H1 (cell line): ENCODE data around the gene MYO1A. TPM values are rescaled to one million over a fixed set of nuclear protein-coding genes. Genes with fewer than 3 reads are reported as not detected.

Experiments used
- CHD2 ChIP-seq: IDR thresholded peaks from 2 replicates; pipeline ENCODE4 v1.6.1; 2012; ENCODE audit warnings: low read length, improper control_type of control experiment
- CHD7 ChIP-seq: fragments of 300-600 bp; sonication (generic); IDR thresholded peaks from 2 replicates; pipeline ENCODE4 v1.7.1; 2012; ENCODE audit warnings: low read length, moderate library complexity, mild to moderate bottlenecking, inconsistent platforms; ENCODE audit not compliant: insufficient replicate concordance
- JUN ChIP-seq: IDR thresholded peaks from 2 replicates; pipeline ENCODE4 v1.6.1; 2011; ENCODE audit warnings: low read depth, mild to moderate bottlenecking, improper control_type of control experiment, low read length
- RFX5 ChIP-seq: IDR thresholded peaks from 2 replicates; pipeline ENCODE4 v1.6.1; 2011; ENCODE audit warnings: low read depth, low read length, improper control_type of control experiment, borderline replicate concordance
- SAP30 ChIP-seq: fragments of 300-600 bp; sonication (generic); IDR thresholded peaks from 2 replicates; pipeline ENCODE4 v1.7.1; 2012; ENCODE audit warnings: low read length, moderate library complexity, mild to moderate bottlenecking, inconsistent platforms; ENCODE audit not compliant: insufficient read depth, insufficient replicate concordance
- polyA plus RNA-seq, 7 experiments: library from polyadenylated mRNA; depleted of rRNA in 3 of 7; stranded (reverse) in 5 of 7; unstranded in 2 of 7; fragments of >200 nt in 5 of 7; fragments of 200-250 nt in 2 of 7; gene quantifications; 1 replicate in 5 of 7; 2 replicates in 1 of 7; 4 replicates in 1 of 7; pipeline versions ENCODE4 v1.2.1 to v1.2.3, GENCODE V29; 2011 to 2013; ENCODE audit warnings: missing spikeins in 2 of 7, mixed read lengths in 2 of 7
- total RNA-seq: library from RNA; stranded (reverse); fragmentation: NEBNext Ultra II Directional; extraction: Animal tissue kit (Norgen Biotek cat#: 25700); gene quantifications from 2 replicates; pipeline ENCODE4 v1.2.1, GENCODE V29; 2021

Gene MYO1A
- total and polyA plus RNA-seq, 2 of the 8 experiments (the other 6 are each of a cell fraction or from before 2014, with no cell fraction given): 0.54 to 0.77 TPM

DNA sequence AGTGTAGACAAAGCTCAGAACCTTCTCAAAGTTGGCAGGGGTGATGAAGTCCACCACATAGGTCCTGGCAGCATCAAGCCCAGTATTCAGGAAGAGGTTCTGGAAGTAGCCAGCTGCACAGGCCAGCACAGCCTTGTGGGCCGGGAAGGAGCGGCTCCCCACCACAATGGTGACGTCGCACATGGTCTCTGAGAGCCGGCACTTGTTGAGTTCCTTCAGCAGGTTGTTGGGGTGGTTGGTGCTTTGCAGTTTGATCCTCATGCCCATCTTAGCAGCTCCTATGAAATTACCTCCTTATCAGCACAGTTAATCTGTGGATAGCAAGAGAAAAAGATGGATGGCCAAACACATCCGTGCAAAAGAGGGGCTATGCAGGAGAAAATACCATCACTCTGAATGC is 45.3 kb downstream of the MYO1A start (continued):
- TF ChIP-seq SAP30: no peak
- TF ChIP-seq JUN: no peak
- TF ChIP-seq CHD2: no peak
- no peak for TF ChIP-seq RFX5
- TF ChIP-seq CHD7: no peak
- TF ChIP-seq, all 59 proteins: peak for 0
